Ishikawa (cell line): ENCODE data around the gene AQP12B.

Source experiments
- CEBPB ChIP-seq: IDR thresholded peaks from 2 replicates; pipeline ENCODE4 v1.6.1; 2012
- CREB1 ChIP-seq: IDR thresholded peaks from 2 replicates; pipeline ENCODE4 v1.6.1; 2012; ENCODE audit warnings: low read depth
- EGR1 ChIP-seq: IDR thresholded peaks from 2 replicates; pipeline ENCODE4 v1.6.1; 2012
- EP300 ChIP-seq: IDR thresholded peaks from 2 replicates; pipeline ENCODE4 v1.6.1; 2012; ENCODE audit warnings: borderline replicate concordance
- FOXM1 ChIP-seq: IDR thresholded peaks from 2 replicates; pipeline ENCODE4 v1.6.1; 2012; ENCODE audit warnings: low read depth, borderline replicate concordance
- MAX ChIP-seq: IDR thresholded peaks from 2 replicates; pipeline ENCODE4 v1.6.1; 2012
- NFIC ChIP-seq: IDR thresholded peaks from 2 replicates; pipeline ENCODE4 v1.6.1; 2012
- RAD21 ChIP-seq: IDR thresholded peaks from 2 replicates; pipeline ENCODE4 v1.6.1; 2012; ENCODE audit warnings: low read depth
- REST ChIP-seq: IDR thresholded peaks from 2 replicates; pipeline ENCODE4 v1.6.1; 2012; ENCODE audit warnings: low read depth, mild to moderate bottlenecking
- TAF1 ChIP-seq: IDR thresholded peaks from 2 replicates; pipeline ENCODE4 v1.6.1; 2012; ENCODE audit warnings: low read depth, mild to moderate bottlenecking
- TCF12 ChIP-seq: IDR thresholded peaks from 2 replicates; pipeline ENCODE4 v1.6.1; 2012; ENCODE audit warnings: low read depth
- TEAD4 ChIP-seq: IDR thresholded peaks from 2 replicates; pipeline ENCODE4 v1.6.1; 2012
- USF1 ChIP-seq: IDR thresholded peaks from 2 replicates; pipeline ENCODE4 v1.6.1; 2012
- YY1 ChIP-seq: IDR thresholded peaks from 2 replicates; pipeline ENCODE4 v1.6.1; 2012; ENCODE audit warnings: low read depth
- ZBTB7A ChIP-seq: IDR thresholded peaks from 2 replicates; pipeline ENCODE4 v1.6.1; 2012; ENCODE audit warnings: low read depth

The AQP12B gene

GRCh38 chr2:240720686-240721595 lies 38.3 kb upstream of the AQP12B start:
- TF ChIP-seq REST: no peak
- TF ChIP-seq ZBTB7A: no peak
- TF ChIP-seq TAF1: no peak
- no peak for TF ChIP-seq TCF12
- no peak for TF ChIP-seq YY1
- no peak for TF ChIP-seq USF1

- TF ChIP-seq EGR1 (no peak), REST (no peak), TCF12 (no peak), TAF1 (no peak), YY1 (no peak), USF1 (no peak), RAD21 (no peak), NFIC (no peak)
These were observed 37.2 kb upstream of the AQP12B start for GRCh38 chr2:240719676-240720545.

- TF ChIP-seq CEBPB: no peak
- TF ChIP-seq ZBTB7A: no peak
These were observed 36.3 kb upstream of the AQP12B start for GRCh38 chr2:240718896-240719490.

- TF ChIP-seq TCF12: no peak
- TF ChIP-seq RAD21: no peak
- TF ChIP-seq CREB1: no peak
- no peak for TF ChIP-seq TEAD4
- TF ChIP-seq USF1: no peak
- no peak for TF ChIP-seq NFIC
- TF ChIP-seq YY1: no peak
- TF ChIP-seq EP300: no peak
- TF ChIP-seq TAF1: no peak
- no peak for TF ChIP-seq EGR1
- TF ChIP-seq MAX: no peak
- TF ChIP-seq CEBPB: no peak
- no peak for TF ChIP-seq REST
- TF ChIP-seq ZBTB7A: no peak
- no peak for TF ChIP-seq FOXM1
These were observed 35.2 kb upstream of the AQP12B start for GRCh38 chr2:240717681-240718581.
